GM18870 (cell line): Measurements from ENCODE around the gene TBC1D25.

Experiments used
- ATAC-seq: cut with Tn5 transposase; IDR thresholded peaks from one replicate; pipeline ENCODE4 v1.9.1; 2021; ENCODE audit warnings: moderate library complexity; ENCODE audit not compliant: unreplicated experiment

Gene TBC1D25

DNA sequence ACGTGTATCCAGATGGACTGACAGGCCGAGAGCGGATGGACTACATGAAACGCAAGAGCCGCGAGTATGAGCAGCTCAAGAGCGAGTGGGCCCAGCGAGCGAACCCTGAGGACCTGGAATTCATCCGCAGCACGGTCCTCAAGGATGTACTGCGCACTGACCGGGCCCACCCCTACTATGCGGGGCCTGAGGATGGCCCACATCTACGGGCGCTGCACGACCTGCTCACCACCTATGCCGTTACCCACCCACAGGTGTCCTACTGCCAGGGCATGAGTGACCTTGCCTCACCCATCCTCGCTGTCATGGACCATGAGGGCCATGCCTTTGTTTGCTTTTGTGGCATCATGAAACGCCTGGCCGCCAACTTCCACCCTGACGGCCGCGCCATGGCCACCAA is 20.1 kb downstream of the TBC1D25 start:
- ATAC-seq, result no peak

DNA sequence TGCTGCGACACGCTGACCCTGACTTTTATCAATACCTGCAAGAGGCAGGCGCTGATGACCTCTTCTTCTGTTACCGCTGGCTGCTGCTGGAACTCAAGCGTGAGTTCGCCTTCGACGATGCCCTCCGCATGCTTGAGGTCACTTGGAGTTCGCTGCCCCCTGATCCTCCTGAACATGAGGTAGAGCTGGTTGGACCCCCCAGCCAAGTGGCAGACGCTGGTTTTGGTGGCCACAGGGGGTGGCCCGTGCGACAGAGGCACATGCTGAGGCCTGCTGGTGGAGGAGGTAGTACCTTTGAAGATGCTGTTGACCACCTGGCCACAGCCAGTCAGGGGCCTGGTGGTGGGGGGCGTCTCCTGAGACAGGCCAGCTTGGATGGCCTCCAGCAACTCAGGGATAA is 20.5 kb downstream of the TBC1D25 start:
- ATAC-seq, result no peak

DNA sequence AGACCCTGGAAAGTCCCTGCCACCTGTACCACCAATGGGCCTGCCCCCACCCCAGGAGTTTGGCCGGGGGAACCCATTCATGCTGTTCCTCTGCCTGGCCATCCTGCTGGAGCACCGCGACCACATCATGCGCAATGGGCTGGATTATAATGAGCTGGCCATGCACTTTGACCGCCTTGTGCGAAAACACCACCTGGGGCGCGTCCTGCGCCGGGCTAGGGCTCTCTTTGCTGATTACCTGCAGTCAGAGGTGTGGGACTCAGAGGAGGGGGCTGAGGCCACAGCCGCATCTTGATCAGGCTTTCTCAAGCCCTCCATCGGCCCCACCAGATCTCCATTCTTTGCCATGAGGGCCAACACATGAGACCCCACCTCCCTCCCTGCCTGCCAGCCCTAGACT is 21.2 kb downstream of the TBC1D25 start:
- ATAC-seq, result no peak

DNA sequence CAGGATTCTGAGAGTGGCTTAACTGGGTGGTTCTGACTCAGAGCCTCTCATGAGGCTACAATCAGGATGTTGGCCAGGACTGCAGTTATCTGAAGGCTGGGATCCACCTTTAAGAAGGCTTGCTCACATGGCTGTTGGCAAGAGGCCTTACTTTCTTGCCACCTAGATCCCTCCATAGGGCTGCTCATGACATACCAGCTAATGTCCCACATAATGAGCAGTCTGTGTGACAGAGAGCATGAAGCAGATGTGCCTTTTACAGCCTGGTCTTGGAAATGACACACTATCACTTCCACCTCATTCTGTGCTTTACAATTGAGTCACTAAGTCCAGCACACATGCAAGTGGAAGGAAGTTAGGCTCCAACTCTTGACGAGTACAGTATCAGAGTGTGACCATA is 30.4 kb downstream of the TBC1D25 start:
- peak; percentile 49 for ATAC-seq

DNA sequence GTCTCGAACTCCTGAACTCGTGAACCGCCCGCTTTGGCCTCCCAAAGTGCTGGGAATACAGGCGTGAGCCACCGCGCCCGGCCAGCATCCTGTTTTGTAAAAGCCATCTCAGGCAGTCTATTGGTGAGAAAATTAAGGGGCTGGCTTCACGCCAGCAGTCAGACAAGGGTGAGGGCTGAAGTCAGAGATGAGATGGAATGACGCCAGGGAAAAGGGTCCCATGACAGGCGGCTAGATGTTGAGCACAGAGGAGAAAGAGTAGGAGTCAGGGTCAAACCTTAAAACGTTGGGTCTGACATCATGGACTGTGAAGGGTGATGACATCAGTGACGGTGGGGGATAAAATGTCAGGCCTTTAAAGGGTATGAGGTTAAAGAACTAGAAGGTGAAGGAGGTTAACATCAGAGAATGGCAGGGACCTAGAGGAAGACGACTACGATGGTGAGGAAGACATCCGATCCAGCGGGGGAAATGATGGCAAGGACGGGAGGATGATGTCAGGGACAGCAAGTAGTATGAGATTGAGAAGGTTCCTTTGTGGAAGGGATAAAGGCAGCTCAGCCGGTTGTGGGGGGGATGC is 34.3 kb downstream of the TBC1D25 start:
- ATAC-seq, result no peak

DNA sequence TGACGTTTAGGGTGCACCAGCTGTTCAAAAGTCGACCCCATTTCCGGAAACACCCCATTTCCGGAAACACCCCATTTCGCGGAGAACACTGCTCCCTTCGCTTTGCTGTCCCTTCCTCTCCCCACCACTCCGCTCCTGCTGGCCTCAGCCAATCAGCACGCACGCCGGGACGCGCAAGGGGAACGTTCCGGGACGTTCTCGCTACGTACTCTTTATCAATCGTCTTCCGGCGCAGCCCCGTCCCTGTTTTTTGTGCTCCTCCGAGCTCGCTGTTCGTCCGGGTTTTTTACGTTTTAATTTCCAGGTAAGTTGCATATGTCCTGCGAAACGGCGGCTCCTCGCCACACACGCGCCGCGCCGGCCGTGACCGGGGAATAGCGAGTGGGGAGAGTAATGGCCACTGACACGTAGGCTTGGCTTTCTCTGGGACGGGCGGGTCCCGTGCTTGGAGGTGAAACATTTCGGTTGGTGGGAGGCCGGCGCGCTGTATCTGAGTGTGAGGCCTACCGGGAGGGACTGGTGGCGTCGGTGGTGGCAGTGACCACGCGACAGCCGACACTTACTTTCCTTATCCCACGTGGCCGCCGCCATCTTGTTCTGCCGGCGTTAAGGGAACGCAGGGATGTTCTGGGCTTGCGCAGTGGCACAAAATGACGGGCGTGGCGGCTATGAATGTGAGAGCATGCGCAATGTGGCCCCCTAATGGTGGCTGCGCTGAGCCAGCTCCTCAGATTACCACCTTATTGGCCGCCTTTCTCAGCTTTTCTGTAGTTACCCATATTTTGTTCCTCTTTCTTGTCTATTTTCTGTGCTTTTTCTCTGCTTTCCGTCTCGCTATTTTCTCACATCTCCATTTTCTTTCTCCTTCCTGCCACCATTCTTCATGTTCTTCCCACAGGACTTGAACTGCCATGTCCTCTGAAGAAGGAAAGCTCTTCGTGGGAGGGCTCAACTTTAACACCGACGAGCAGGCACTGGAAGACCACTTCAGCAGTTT is 35.1 kb downstream of the TBC1D25 start, which contains the start of gene RBM3:
TSS of gene RBM3 (plus strand) at position 215 of the 997 bp plus-strand sequence. CDS start at position 912, 697 bp downstream.
- ATAC-seq, result peak; percentile 64

DNA sequence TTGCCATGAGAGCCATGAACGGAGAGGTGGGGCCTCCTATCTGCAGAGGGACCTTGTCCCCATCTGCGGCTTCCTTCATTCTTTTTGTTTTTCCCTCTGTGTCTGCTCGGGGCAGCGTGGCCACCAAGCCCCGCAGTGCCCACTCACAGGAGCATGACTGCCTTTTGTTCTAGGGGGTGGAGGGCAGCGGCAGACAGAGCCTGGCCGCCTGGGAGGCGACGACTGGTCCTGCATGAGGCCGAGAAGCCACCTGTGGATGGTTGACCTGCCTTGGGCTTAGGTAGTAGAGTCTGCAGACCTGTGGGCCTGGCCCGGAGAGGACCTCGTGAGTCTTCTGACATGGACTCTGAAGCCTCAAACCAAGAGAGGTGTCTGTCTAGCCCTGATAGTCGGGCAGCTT is 36.1 kb downstream of the TBC1D25 start:
- ATAC-seq, result no peak

DNA sequence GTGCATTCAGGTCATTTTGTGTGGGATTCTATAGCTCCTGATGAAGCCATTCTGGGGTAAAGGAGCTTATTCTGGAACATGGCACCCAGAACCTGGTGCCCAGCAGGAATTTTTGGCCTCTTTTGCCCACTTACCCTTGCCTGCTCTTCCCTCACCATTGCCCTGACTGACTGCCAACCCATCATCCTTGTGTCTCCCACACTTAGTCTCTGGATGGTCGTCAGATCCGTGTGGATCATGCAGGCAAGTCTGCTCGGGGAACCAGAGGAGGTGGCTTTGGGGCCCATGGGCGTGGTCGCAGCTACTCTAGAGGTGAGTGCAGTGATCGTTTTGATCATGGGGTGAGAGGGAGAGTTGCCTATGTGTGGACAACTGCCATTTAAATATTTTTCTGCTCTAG is 36.6 kb downstream of the TBC1D25 start:
- no peak for ATAC-seq

DNA sequence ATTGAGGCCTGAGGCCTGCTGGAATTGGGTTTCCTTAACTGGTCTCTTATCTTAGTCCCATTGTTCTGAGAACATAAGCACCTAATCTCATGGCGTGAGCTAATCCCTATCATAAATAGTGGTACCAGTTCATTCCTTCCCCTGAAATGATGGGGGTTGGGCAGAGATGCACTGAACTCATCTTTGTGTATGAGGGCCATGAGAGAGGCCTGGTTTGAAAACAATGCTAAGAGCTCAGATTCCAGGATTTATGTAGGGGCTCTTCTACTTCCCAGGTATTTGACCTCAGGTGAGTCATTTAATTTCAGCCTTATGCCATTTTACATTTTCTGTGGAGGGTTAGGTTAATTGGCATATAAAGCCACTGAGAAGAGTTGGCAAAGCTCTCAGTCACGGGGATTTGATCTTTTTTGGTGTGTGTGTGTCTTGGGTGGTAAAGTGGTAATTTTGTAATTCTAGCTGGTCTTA is 39.2 kb downstream of the TBC1D25 start:
- ATAC-seq, result no peak

DNA sequence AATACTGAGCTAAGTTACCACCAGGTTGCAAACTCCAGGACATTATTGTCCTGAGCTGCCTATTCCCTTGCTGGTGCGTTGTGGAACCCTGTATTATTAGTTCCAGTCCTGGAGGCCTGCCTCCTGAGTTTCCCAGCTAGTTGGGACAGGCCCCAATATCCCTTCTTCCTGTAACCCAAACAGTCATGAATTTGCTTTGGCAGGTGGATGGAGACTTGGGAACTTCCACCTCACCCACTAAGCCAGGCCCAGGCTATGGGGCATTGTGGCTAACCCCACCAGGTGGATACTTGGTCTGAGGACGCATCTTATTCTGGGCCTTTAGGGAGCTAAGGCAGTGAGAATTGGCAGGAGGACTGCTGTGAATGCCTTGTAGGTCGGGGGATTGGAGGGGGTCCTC is 39.7 kb downstream of the TBC1D25 start:
- ATAC-seq, result no peak

DNA sequence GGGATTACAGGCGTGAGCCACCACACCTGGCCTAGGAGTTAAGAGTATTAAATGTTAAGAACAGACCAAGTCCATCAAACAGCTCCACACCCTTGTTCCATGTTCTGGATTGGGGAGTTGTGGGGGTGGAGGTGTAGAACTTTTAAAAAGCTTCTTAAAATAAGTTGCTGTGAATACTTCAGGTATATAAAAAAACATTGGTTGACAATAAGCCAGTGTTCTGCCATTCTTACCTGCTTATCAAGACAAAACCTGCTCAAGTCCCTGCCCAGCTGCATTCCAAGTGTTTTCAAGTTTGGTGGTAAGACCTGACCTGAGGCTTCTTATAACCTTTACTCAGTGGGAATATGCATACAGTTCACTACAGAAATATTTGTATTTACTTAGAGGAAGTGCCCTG is 41.1 kb downstream of the TBC1D25 start:
- ATAC-seq, result no peak

DNA sequence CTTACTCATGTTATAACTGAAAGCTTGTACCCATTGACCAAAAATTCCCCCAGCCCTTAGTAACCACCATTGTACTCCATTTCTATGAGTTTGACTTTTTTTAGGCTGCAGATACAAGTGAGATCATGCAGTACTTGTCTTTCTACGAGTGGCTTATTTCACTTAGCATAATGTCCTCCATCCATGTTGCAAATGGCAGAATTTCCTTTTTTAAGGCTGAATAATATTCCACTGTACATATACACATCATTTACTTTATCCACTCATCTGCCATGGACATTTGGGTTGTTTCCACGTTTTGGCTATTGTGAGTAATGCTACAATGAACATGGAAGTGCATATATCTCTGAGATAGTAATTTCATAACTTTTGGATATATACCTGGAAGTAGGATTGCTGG is 45.2 kb downstream of the TBC1D25 start:
- ATAC-seq, result no peak

DNA sequence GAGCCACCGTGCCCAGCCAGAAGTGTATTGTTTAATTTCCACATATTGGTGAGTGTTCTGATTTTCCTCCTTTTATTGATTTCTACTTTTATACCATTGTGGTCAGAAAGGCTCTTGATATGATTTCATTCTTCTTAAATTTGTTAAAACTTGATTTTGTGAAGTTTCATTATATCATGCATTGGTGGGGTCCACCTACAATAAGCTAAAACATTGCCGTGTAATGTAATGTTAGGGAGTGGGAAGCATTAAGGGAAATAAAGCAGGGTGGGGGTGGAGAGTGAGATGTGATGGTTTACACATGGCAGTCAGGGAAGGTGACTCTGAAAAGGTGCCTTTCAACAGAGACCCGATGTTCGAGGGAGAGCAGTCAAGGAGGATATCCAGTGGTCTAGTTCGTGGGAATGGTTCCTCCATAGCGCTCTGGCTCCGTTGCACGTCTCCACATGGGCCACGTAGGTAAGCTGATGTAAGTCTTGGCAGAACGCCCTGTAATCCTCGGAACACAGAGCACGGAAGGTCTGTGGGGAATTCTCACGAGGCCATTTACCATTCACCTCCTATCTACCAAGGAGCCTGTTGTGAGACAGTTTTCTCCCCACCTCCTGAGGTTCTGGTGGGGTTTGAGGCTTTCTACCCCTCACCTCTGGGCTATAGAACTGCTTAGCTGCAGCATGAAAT is 50.1 kb downstream of the TBC1D25 start:
- ATAC-seq, result no peak

DNA sequence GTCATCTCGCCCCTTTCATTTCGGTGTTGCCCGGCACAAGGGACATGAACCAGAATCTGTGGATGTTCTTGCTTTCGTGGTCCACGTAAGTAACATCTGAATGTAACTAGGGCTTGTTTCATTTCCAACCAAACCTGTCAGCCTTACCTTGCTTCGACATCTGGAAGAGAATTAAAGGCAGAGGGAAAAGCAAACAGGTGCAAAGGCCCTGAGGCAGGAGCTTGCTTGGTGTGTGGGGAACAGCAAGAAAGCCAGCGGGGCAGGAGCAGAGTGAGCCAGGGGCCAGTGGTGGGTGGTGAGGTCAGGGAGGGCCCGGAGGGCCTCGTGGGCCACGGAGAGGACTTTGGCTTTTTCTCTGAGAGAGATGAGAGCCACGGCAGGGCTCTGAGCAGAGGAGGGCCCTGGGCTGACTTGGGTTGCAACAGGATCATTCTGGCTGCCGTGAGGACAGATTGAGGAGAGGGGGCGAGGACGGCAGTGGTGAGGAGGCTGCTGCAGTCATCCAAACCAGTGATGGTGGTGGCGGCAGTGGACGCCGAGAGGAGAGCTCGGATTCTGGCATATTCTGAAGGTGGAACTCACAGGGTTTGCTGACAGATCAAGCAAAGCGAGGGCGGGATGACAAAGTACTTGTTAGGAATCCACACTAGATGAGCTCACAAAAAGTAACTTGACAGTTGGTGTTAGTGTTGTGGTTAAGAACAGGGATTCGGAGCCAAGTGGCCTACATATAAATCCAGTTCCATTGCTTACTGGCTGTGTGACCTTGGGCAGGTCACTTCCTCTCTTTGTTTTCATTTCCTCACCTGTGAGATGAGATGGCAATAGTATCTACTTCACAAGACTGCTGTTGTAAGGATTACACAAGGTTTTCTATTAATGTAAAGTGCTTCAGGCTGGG is 50.9 kb downstream of the TBC1D25 start:
- ATAC-seq, result no peak

DNA sequence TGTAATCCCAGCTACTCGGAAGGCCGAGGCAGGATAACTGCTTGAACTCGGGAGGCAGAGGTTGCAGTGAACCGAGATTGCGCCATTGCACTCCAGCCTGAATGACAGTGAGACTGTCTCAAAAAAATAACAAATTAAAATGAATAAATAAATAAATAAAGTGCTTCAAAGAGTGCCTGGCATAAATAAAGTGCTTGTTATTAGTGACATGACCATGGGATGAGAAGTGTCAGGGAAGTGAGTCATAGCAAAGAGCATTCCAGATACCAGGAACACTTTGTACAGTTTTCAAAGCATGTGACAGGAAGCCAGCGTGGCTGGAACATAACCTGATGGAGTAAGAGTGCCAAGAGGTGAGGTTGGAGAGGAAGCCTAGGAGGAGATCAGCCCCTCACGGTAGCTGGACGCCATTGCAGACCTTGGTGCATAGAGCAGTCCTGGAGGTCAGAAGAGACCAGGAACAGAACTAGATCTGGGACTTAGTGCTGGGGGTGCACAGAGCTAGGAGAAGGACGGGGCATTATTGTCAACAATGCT is 51.8 kb downstream of the TBC1D25 start:
- ATAC-seq, result no peak

DNA sequence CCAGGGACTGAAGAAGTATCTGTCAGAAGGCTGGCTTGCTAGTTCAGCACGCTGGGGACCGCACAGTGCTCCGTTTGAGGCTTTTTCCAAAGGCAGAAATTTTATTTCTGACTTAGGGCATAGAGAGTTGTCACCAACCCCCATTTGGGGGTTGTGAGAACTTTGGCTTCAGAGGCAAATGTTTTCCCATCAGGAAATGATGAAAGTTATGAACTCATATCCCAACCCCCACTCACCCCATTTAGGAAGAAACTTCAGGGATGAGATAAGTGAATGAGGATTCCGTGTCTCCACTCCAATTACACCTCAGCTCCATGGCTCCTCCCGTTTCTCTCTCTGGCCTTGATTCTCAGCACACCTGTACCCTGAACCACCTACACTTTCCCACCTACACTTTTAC is 53.5 kb downstream of the TBC1D25 start:
- no peak for ATAC-seq

DNA sequence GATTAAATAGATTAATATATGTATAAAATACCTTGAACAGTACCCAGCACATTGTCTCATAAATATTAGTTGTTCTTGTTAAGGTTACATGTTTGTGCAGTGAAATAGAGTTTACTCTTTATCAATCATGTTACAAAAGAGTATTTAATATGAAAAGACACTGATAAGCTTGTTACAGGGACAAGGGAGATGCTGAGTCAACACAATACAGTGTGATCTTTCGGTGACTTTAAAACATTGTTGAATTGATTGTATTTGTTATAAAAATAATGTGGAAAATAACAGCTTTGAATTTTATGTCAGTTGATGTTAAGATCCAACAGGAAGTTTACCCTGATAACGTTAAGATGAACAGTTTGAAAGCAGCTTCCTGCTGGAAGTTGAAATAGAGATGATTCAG is 56.4 kb downstream of the TBC1D25 start:
- ATAC-seq, result no peak

DNA sequence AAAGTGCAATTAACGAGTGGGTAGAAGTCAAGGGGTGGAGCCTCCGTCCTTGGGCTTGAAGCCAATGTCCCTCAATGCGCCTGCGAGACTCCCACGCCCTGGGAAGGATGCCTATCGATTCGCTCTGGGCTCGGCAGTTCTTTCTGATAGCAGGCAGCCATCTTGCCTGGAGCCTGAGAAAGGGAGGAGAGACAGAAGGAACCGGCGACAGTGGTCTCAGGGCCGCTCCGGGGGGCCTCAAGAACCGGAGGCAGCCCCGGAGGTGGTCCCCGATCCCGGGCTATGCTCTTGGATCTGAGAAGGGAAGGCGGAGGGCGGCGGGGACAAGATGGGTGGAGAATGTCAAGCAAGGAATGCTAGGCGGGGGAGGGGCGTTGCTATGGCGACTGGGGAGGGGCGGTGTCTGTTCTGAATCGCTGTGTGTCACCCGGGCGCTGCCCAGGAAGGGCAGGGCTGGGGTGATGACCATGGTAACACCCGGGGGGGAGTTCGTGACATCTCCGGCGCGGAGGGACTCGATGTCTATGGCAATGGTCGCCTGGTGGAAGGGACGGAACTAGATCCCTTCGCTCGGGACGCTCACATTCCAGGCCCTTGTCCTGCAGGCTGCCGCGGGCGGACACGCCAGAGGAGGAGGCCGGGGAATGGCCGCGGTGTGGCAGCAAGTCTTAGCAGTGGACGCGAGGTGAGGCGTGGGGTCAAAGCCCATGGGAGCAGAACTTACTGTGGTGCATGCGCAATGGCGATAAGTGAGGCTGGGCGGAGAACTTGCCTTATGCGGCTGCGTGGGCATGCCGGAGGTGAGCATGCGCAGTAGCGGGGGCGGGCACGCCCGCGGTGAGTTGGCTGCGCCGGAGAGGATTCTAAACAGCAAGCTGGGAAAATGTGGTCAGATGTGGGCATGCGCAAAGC is 58.1 kb downstream of the TBC1D25 start, which contains the start of gene WDR13:
TSS of gene WDR13 (plus strand) at position 140 of the 912 bp plus-strand sequence. CDS start at position 645, 505 bp downstream.
- ATAC-seq, result peak; percentile 66

DNA sequence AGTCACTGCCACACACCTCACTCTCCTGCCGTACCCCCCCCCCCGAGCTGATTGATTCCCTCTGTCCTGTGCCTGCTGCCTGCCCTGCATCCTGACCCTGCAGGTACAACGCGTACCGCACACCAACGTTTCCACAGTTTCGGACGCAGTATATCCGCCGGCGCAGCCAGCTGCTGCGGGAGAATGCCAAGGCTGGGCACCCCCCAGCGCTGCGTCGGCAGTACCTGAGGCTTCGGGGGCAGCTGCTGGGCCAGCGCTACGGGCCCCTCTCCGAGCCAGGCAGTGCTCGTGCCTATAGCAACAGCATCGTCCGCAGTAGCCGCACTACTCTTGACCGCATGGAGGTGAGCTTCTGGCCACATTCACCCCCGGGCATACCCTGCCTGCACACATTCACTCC is 59.1 kb downstream of the TBC1D25 start:
- ATAC-seq, result no peak
